HG03066 (cell line): ENCODE measurements around the gene CNBP.

ENCODE experiments used
- ATAC-seq: cut with Tn5 transposase; IDR thresholded peaks from one replicate; pipeline ENCODE4 v1.9.1; 2021; ENCODE audit warnings: low read depth; ENCODE audit not compliant: unreplicated experiment

CNBP gene

DNA sequence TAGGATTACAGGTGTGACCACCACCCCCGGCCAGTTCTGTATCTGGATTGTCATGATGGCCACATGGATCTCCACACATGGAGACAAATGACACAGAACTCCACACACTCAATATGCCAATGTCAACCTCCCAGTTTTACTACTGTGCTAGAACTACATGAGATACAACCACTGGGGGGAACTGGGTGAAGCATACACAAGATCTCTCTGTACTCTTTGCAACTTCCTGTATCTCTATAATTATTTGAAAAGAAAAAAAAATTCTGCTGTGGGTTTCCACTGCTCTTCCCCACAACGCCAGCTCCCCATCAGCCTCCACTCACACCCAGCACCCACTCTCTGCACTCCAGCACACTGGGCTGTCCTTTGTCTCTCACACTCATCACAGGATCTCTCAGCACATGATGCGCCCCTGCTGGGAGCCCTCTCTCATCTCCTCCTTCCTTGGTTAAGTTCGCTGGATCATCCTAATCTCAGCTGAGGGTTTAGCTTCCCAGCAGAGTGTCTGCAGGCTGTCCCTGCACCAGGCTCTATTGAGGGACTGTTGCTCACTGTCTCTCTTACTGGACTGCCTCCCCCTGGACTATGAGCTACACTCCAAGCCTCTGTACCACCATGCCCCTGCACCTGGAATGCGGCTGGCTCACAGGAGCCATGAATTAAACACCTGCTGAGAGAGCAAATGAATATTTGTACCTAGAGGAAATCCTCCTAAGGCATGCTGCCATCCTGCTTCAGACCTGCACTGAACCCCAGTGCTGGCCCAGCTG is 51.4 kb downstream of the CNBP start:
- no peak for ATAC-seq

DNA sequence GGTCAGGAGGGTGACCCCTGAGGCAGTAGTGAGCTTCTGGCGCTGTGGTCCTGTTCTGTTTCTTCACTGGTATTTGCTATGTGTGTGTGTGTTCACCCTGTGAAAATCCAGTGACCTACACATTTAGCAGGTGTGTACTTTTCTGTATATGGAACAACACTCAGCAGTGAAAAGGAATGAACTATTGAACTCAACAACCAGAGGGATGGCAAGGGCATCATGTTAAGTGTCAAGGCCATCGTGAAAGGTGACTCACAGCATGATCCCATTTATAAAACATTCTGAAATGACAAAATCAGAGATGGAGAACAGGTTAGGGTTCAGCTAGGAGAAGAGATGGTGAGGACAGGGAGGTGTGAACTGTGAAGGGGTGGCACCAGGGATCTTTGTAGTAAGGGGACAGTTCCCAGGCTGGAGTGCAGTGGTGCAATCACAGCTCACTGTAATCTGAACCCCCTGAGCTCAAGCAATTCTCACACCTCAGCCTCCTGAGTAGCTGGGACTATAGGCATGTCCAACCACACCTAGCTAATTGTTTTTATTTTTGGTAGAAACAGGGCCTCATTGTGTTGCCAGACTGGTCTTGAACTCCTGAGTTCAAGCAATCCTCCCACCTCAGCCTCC is 52.1 kb downstream of the CNBP start:
- no peak for ATAC-seq

DNA sequence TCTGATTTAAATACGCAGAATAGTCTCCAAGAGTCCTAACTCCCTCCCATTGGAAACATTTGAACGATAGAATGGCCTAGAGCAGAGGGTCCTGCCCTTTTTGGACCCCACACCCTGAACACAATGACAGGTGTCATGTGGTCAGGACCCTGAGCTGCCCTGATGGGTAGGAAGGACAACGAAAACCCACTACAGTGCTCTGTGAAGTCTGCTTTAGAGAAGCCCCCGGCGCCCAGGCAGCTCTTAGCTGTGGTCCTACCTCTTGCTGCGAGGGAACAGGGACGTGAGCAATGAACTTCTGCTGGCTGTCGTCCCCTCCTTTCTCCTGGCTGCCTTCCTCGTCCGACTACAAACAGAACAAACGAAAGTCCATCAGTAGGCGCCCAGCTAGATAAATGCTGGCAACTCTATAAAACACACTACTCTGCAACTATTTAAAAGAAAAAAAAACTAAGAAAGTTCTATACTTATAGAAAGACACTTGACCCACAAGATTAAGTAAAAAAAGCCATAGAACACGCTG is 53.3 kb downstream of the CNBP start:
- ATAC-seq = no peak

DNA sequence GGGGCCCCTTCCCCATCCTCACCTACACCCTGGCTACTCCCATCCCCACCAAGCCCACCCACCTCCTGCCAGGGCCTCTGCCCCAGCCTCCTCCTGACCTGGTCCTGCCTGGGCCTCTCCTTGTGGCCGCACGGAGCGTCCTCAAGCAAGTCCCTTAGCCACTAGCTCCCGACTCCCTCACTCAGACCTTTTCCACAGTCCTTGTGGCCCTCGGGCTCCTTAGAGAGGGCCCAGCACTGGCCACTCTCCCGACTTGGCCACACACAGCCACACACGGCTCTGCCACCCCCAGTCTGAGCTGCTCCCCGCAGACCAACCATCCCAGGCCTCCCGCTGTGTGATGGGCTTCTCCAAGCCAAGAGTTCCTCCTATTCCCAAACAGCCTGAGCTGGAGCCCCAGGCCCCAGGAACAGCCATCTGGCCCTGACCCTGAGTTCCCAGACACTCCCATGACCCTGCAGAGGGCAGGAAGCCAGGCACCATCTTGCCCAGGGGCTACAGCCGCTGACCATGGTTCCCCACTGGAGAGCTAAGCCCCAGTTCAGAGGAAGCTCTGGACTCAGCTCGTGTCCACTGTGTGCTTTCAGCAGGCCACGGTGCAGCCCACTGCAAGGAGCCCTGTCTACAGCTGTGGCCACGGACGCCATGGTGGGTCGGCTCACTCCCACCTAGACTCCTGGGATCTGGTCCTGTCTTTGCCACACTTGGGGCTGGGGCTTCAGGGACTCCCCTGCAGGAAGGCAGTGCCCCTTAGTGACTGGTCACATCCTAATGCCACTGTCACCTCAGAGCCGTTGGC is 55.1 kb downstream of the CNBP start:
- ATAC-seq = no peak

DNA sequence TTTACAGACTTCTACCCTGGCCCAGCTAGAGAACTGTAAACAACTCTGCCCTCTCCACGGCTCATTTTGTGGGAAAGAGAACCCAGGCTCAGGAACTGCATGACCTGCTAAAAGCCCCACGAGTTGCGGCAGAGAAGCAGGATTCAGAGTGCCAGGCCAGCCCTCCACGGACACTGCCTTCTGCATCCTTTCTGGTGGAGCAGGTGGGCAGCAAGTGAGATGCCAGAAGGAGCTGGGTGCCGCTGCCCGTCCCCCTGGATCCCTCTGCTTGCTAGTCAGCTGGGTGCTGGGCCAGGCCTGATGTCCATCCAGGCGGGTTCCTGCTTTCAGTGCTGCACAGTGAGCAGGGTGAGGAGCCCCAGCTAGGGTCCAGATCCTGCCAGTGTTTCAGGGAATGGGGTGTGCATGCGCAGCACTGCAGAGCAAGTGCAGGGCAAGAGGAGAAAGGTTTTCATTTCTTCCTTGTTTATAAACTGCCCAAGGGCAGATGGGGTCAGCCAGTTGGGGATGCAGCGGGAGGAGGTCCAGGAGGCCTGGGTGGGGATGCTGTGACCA is 56.9 kb downstream of the CNBP start:
- no peak for ATAC-seq

DNA sequence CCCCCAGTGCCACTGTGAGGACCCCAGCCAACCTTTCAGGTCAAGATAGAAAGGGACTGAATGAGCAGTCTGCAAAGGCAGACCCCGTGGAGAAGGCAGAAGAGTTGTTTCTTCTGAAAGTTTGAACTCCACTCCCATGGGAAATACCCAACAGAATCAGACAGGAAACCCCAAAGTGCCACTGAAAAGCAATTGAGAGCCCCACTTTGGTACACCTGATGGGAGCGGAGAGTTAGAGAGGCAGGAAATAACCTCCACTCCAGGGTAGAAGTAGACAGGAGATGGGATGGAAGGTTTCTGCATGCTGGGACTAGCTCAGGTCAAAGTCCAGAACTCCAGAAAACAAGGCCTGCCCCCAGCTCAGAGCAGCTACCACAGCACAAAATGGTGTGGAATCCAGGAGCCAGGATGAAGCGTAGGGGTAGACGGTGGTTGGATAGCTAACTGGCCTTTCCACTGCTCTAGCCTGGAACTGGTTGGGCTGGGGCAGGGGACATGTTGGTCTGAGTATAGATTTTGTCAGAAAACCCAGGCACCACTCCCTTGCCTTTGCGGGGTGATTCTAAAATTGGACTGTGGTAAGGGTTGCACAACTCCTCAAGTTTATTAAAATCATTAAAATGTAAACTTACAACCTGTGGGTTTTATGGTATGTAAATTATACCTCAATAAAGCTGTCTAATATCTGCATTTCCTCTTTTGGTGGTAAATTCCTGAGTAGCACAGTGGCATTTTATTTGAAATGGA is 60.2 kb downstream of the CNBP start:
- no peak for ATAC-seq

DNA sequence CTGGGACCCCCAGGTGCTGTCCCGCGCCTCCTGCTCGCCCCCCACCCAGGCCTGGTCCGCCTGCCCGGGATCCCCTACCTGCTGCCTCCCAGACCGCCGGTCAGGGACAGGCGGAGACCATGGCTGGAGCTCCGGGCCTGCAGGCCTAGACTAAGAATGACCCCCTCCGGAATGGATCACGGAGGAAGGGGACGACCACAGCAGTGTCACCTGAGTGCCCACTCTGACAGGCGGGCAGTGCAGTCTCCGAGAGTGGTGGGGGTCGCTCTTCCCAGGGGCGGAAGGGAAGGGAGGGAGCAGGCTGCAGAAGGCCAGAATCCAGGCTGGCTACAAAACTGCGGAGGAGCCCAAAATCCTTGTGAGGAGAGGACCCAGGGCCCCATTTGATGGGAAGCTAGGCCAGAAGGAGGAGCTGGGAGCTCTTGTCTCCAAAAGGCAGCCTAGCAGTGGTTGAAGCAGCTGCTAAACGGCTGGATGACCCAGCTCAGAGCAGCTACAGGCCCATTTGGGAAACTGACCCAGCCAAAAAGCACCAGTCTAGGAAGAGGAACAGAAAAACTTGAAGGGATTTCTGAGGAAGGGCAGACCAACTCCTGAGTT is 61.2 kb downstream of the CNBP start:
- ATAC-seq = no peak

DNA sequence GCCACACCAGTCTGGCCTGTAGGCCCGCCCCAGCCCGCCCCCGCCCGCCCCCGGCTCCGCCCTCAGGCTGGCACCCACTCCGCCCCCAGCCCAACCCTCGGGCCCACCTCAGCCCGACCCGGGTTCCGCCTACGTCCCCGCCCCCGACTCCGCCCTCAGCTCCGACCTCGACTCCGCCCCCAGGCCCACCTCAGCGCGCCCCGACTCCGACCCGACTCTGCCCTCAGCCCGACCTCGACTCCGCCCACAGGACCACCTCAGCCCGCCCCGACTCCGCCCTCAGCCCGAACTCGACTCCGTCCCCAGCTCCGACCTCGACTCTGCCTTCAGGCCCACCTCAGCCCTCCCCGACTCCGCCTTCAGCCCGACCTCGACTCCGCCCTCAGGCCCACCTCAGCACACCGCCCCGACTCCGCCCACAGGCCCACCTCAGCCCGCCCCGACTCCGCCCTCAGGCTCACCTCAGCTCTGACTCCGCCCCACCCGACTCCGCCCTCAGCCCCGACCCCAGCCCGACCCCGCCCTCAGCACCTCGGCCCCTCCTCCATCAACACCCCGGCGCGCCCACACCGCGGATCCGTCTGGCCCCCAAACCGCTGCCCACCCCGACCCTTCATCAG is 61.8 kb downstream of the CNBP start, which contains the start of gene RAB43:
RAB43 (minus strand) TSS at position 13 of the 620 bp plus-strand sequence. CDS start 315 bp downstream, outside the sequence.
- ATAC-seq = peak; percentile 46

DNA sequence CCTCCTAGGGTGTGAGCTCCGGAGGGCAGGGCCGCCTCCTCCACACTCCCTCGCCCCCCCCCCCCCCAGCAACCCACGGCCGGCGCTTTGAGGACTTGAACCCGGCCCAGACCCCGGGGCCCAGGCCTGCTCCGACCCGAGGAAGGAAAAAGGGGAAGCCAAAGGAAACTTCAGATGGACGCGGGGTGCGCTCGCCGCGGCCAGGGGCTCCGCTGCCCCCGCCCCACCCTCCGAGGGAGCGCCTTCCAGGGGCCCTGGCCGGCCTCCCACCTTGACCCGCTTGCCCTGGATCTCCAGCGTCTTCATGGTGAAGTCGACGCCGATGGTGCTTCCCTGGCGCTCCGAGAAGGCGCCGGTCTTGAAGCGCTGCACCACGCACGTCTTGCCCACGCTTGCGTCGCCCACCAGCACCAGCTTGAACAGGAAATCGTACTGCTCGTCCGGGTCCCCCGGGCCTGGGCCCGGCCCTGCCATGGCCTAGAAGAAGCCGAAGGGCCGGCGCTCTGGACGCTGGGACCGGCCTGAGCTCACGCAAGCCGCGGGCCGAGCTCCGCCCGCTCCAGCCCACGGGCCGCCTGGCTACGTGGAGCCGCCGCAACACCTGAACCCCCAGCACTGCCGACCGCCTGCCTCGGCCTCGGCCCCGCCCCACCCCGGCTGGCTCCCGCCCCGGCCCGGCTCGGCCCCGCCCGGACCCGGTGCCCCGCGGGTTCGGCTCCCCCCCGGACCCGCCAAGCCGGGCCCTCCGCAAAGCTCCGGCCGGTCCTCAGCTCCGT is 62.5 kb downstream of the CNBP start:
- peak; percentile 17 for ATAC-seq

DNA sequence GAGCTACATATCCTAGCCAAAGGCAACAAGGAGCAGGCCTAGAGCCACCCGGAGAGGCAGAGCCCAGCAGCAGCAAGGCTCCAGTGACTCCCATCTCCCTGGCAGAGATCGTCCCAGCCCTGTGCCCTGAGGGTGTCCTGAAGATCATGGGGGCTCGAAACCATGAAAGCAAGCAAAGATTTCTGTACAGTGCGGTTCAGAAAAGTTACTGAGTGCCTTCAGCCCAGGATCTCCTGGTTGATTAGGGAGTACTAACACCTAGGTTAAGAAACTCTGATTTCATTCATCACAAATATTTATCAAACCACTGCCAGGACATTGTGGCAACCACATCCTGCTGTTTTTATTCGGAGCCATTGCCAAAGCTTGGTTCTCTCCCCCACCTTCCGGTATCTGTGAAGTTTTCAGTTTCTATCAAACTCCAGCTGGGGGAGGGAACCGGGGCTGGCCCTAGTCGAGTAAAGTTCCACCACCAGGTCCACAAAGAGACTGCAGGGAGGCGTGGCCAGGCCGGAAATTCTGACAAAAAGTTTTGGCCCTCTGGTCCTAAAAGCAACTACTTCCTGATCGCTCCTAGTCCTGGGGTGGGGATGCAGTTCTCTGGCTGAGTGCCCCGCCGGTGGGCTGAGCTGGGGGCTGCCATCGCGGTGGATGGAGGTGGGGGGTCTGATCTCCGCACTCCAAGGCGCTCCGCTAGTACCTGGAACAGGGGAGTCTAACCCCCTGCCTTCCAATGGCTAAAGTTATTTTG is 63.3 kb downstream of the CNBP start:
- peak; percentile 75 for ATAC-seq

DNA sequence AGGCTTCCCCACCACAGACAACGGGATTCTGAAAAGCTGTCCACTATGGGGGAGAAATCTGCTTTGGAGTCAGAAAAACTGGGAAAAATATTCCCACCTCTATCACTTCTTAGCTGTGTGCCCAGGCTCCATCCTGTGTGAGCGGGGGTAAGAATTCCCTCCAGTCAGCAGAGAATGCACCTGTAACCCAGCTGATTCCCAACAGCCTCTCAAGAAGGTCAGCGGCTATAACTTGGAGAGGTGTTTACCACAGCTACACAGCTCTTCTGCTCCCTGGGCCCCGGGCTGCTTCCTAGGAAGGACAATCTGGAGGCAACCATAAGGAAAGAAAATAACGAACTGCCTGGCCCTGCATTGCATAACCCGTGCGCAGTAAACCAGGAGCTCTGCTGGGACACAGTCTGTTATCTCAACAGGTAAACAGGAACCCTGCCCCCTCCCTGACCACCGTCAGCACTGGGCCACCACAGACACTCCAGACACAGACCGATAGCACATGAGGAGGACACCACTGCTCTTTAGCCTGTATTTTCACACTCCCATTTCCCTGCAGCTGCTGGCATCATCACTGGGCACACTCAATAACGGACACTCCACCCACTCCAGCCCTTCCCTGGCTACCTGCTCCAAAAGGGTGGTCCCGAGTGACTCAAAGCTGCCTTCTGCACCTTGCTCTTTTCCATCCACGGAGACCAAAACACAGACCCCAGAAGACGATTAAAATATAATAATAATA is 64.2 kb downstream of the CNBP start:
- ATAC-seq = no peak

DNA sequence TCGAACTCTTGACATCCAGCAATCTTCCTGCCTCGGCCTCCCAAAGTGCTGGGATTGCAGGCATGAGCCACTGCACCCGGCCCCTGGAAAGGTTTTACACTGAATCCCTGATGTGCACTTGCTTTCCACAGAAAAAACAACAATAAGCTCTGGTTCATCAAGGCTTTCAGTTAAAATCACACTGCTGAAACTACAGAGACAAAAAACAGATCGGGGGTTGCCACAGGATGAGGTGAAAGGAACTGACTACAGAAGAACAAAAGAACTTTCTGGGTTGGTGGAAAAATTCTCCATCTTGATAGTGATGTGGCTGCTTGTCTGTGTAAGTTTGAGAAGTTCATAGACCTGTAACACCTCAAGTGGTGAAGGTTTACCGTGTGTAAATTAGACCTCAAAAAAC is 65.0 kb downstream of the CNBP start:
- ATAC-seq = no peak
